22Rv1 (cell line): ENCODE measurements around the gene ADH4.

Experiments
- CTCF ChIP-seq: fragments of 450-650 bp; IDR thresholded peaks from 2 replicates; pipeline ENCODE4 v1.5.1; 2017; ENCODE audit warnings: mild to moderate bottlenecking
- ZFX ChIP-seq: fragments of 450-650 bp; IDR thresholded peaks from 2 replicates; pipeline ENCODE4 v1.6.1; 2017; ENCODE audit warnings: antibody characterized with exemption, borderline replicate concordance

- TF ChIP-seq CTCF: no peak
- no peak for TF ChIP-seq ZFX
These were observed 56.1 kb downstream of the ADH4 start for GRCh38 chr4:99088023-99088449.
